GM12801 (cell line): ENCODE measurements around the gene SLC25A44.

ENCODE experiments used
- CTCF ChIP-seq: IDR thresholded peaks from one replicate; pipeline ENCODE4 v1.5.1; 2011; ENCODE audit warnings: control low read depth; ENCODE audit not compliant: insufficient read length; ENCODE audit errors: extremely low read depth

SLC25A44 gene

DNA sequence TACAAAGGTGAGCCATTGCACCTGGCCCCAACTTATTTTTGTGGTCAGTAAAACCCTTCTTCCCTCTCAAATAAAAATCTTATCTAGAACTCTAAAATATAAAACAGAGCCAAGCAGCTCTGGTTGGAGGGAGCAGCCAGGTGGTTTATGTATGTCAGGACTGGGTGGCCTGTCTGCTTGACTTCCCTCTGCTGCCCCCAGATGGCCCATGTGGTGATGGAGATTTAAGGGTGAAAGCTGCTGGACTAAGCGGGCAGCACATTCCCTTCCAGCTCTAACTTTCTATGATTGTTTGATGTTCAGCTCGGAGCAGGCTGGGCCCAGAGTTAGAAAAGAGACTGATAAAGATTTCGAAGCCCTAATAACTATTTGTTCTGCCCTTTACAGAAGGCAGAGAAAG lies 65.9 kb downstream of the SLC25A44 start:
- no peak for TF ChIP-seq CTCF

DNA sequence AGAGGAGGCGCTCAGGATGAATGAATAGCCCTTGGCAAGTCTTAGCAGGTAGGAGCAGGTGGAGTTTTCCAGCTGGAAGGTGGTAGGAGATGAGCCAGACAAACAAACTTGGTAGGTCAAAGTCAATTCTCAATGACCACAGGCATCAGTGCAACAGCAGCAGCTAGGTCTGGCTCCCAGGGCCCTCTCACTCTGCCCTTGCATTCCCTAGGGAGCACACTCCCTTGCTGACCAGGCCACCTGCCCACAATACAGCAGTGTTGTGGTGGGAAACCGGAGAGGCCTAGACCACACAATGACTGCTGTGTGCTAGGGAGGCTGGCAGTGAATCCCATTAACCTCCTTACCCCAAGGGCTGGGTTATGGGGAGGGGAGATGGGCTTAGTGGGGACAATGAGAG lies 67.0 kb downstream of the SLC25A44 start:
- TF ChIP-seq CTCF = no peak
